ENCODE data around the gene RPP30. TPM values are rescaled to one million over a fixed set of nuclear protein-coding genes. Genes with fewer than 3 reads are reported as not detected.

The RPP30 gene
- total and polyA plus RNA-seq, 2 of the 13 experiments (the other 11 are each of a cell fraction or from before 2014, with no cell fraction given), result 27.1 to 65.0 TPM

DNA sequence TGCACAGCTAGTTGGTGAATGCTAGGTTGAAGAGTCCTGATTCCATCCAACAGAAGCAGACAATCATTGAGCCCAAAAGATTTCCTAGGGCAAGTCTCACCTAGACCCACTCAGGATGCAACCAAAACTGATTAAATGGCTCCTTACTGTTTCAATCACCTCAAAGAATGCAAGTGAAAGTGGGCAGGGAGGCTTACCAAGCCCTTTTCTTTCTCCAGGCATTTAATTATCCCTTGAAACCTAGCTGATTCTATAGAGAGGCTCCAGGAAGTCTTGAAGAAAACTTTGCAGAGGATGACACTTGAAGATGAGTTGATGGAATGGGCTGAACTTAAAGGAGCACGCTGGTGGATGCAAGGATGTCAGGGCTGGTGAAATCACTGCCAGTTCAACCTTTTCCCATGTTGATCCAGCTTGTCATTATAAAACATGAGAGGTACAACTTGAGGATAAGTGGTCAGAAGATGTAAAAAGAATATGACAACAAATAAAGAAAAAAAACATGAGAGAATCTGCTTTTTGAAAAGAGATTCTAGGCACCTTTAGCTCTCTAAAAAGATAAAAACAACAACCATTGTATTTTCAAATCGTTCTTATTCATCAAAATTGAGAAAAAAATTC lies 51.4 kb downstream of the RPP30 start:
- POLR2A ChIA-PET, result interaction anchor here (3.3 kb wide), 1 partner anchor 7 kb away, joined by 41 read pairs; no protein-coding TSS in a partner anchor
- in situ Hi-C loops (cut with HindIII; ENCODE audit: extremely low pct_ligation_motif_present, low pct_unique_long_range_greater_than_20kb), result no loop called here

More for the DNA sequence above, 51.4 kb downstream of the RPP30 start:
- Histone ChIP-seq H3K9ac (ENCODE audit: insufficient read depth, low read depth, low read length) (no peak overlapping the region), H3K4me1 (ENCODE audit: insufficient read depth, low read length) (peaks cover 44% of the 10 kb centered on the region), H3K27me3 (ENCODE audit: control insufficient read depth in 1 of 2, insufficient read depth in 2 of 2, low read length in 2 of 2) (no peaks in the 10 kb centered on the region), H2AFZ (ENCODE audit: low read length) (no peak overlapping the region), H3K4me3 (replicated peaks in 1 of 3; ENCODE audit: insufficient read depth in 1 of 3, low read depth in 2 of 3, low read length in 3 of 3) (no peak overlapping the region), H3K79me2 (ENCODE audit: insufficient read depth, low read length) (no peaks in the 10 kb centered on the region), H4K20me1 (ENCODE audit: insufficient read depth, low read length) (no peaks in the 10 kb centered on the region), H3K4me2 (ENCODE audit: low read depth, low read length) (no peak overlapping the region), H3K36me3 (replicated peaks in 1 of 2; ENCODE audit: control insufficient read depth in 1 of 2, insufficient read depth in 2 of 2, low read length in 2 of 2) (no peaks in the 10 kb centered on the region), H3K9me3 (ENCODE audit: low read length) (no peaks in the 10 kb centered on the region), H3K27ac (ENCODE audit: extremely low read length, insufficient read depth, low read length) (no peak overlapping the region)
- no peak for DNase-seq (ENCODE audit: low spot score)
- CTCF ChIA-PET (ENCODE audit: low intra/inter-chr PET ratio, low total read pairs), result no interaction called here
- 85% methylated on average over 2 of the region's 2 CpGs for WGBS (ENCODE audit: low lambda C conversion rate)
- FAIRE-seq, result no peak
- no peak for ATAC-seq
- TF ChIP-seq FOSL2 (CRISPR knock-in tag; IDR thresholded peaks at IDR 0.05) (no peak), TSC22D2 (CRISPR knock-in tag; IDR thresholded peaks at IDR 0.05; ENCODE audit: borderline replicate concordance) (no peak), GPN1 (CRISPR knock-in tag; IDR thresholded peaks at IDR 0.05; ENCODE audit: borderline replicate concordance) (no peak), DR1 (CRISPR knock-in tag; IDR thresholded peaks at IDR 0.05) (no peak), NR2F2 (IDR thresholded peaks at IDR 0.05; ENCODE audit: borderline replicate concordance, low read depth) (no peak), ZBTB8A (CRISPR knock-in tag; IDR thresholded peaks at IDR 0.05; ENCODE audit: borderline replicate concordance, low read depth) (no peak), NCOA1 (CRISPR knock-in tag; IDR thresholded peaks at IDR 0.05) (no peak), MTF1 (CRISPR knock-in tag; IDR thresholded peaks at IDR 0.05) (no peak), MXD4 (CRISPR knock-in tag; IDR thresholded peaks at IDR 0.05) (no peak), IRF2 (CRISPR knock-in tag; IDR thresholded peaks at IDR 0.05) (no peak), ZNF382 (CRISPR knock-in tag; IDR thresholded peaks at IDR 0.05; ENCODE audit: borderline replicate concordance) (no peak), ZNF724P (CRISPR knock-in tag; IDR thresholded peaks at IDR 0.05; ENCODE audit: borderline replicate concordance) (no peak), RFX5 (IDR thresholded peaks at IDR 0.05; ENCODE audit: low read depth, low read length) (no peak), HNF4G (IDR thresholded peaks at IDR 0.05; ENCODE audit: borderline replicate concordance, low read depth, low read length) (no peak), HNF4G (CRISPR knock-in tag; IDR thresholded peaks at IDR 0.05; ENCODE audit: borderline replicate concordance, low read depth) (no peak)
- TF ChIP-seq, protein P1, sequence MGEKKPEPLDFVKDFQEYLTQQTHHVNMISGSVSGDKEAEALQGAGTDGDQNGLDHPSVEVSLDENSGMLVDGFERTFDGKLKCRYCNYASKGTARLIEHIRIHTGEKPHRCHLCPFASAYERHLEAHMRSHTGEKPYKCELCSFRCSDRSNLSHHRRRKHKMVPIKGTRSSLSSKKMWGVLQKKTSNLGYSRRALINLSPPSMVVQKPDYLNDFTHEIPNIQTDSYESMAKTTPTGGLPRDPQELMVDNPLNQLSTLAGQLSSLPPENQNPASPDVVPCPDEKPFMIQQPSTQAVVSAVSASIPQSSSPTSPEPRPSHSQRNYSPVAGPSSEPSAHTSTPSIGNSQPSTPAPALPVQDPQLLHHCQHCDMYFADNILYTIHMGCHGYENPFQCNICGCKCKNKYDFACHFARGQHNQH (CRISPR knock-in tag; IDR thresholded peaks at IDR 0.05), result no peak
- TF ChIP-seq, protein P2, sequence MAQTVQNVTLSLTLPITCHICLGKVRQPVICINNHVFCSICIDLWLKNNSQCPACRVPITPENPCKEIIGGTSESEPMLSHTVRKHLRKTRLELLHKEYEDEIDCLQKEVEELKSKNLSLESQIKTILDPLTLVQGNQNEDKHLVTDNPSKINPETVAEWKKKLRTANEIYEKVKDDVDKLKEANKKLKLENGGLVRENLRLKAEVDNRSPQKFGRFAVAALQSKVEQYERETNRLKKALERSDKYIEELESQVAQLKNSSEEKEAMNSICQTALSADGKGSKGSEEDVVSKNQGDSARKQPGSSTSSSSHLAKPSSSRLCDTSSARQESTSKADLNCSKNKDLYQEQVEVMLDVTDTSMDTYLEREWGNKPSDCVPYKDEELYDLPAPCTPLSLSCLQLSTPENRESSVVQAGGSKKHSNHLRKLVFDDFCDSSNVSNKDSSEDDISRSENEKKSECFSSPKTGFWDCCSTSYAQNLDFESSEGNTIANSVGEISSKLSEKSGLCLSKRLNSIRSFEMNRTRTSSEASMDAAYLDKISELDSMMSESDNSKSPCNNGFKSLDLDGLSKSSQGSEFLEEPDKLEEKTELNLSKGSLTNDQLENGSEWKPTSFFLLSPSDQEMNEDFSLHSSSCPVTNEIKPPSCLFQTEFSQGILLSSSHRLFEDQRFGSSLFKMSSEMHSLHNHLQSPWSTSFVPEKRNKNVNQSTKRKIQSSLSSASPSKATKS (CRISPR knock-in tag; IDR thresholded peaks at IDR 0.05), result no peak
- no TSS peak for BruUV-seq (replicated peaks)
- intact Hi-C loops (cut with micrococcal nuclease; ENCODE audit: unreplicated experiment), result loop anchor here (5.0 kb wide), 1 partner anchor 299 kb away; the partner anchor contains the start of gene PCGF5

Data from HepG2 (cell line).